ENCODE results near the gene MMP15.
"Not testable (repeated sequence)": the region's sequence is repeated elsewhere in the genome, so short reads cannot be mapped to it uniquely, and the experiment has no call there.

The MMP15 gene

GRCh38 chr16:57997176-57997527, 28.4 kb upstream of the MMP15 start:
- DNase-seq: no peak

GRCh38 chr16:57997528-57998265, 27.9 kb upstream of the MMP15 start:
- DNase-seq: no peak

- no peak for DNase-seq
These were observed 27.1 kb upstream of the MMP15 start for GRCh38 chr16:57998486-57998885.

- no peak for DNase-seq
These were observed 26.6 kb upstream of the MMP15 start for GRCh38 chr16:57998992-57999365.

GRCh38 chr16:57999366-57999970, 26.1 kb upstream of the MMP15 start:
- no peak for DNase-seq

- DNase-seq: no peak
These were observed 25.4 kb upstream of the MMP15 start, which contains the start of gene ZNF319 for GRCh38 chr16:57999971-58000705. TSS of gene ZNF319 (minus strand) at chr16:58000672. CDS start at chr16:57998265, 2,407 bp downstream.

GRCh38 chr16:58000706-58001676, 24.6 kb upstream of the MMP15 start, which contains the start of gene USB1:
TSS of gene USB1 (plus strand) at chr16:58001407. CDS start at chr16:58001484, 77 bp downstream.
- DNase-seq: peak; percentile 35

- no peak for DNase-seq
These were observed 23.7 kb upstream of the MMP15 start for GRCh38 chr16:58001781-58002415.

- no peak for DNase-seq
These were observed 23.1 kb upstream of the MMP15 start for GRCh38 chr16:58002416-58002800.

- DNase-seq: no peak
These were observed 22.6 kb upstream of the MMP15 start for GRCh38 chr16:58002936-58003335.

- not testable (repeated sequence) for DNase-seq
These were observed 20.8 kb upstream of the MMP15 start for GRCh38 chr16:58004736-58005135.

- no peak for DNase-seq
These were observed 15.6 kb upstream of the MMP15 start for GRCh38 chr16:58009856-58010416.

- no peak for DNase-seq
These were observed 14.7 kb upstream of the MMP15 start for GRCh38 chr16:58010886-58011285.

GRCh38 chr16:58011652-58012051, 13.9 kb upstream of the MMP15 start:
- no peak for DNase-seq

- no peak for DNase-seq
These were observed 13.1 kb upstream of the MMP15 start for GRCh38 chr16:58012481-58012880.

- no peak for DNase-seq
These were observed 12.2 kb upstream of the MMP15 start for GRCh38 chr16:58013201-58013956.

GRCh38 chr16:58016840-58017446, 8.6 kb upstream of the MMP15 start:
- no peak for DNase-seq

GRCh38 chr16:58018803-58019202, 6.8 kb upstream of the MMP15 start:
- peak; percentile 22 for DNase-seq

- DNase-seq: no peak
These were observed 5.6 kb upstream of the MMP15 start for GRCh38 chr16:58019866-58020538.
